ENCODE data around the gene CDX2. TPM values are rescaled to one million over a fixed set of nuclear protein-coding genes. Genes with fewer than 3 reads are reported as not detected.

The CDX2 gene
- total and polyA plus RNA-seq, 10 of the 15 experiments (the other 5 are each of a cell fraction or from before 2014, with no cell fraction given) = 0.15 TPM; not detected in 9

- ChIA-PET SMC1A (ENCODE audit: uncharacterized antibody, unreplicated experiment) (interaction anchor here (1.6 to 2.2 kb wide), 2 partner anchors 12 to 113 kb away, joined by 3 to 8 read pairs; no protein-coding TSS in a partner anchor), RAD21 (ENCODE audit: unreplicated experiment) (interaction anchor here (1.3 kb wide), 1 partner anchor 11 kb away, joined by 6 read pairs; no protein-coding TSS in a partner anchor)
- WGBS (ENCODE audit: insufficient coverage, insufficient replicate concordance, low lambda C conversion rate, missing lambda C conversion rate) = 72% methylated on average over 1 of the region's 1 CpG
These were observed 26.1 kb downstream of the CDX2 start for GRCh38 chr13:27942972-27943371.

More at GRCh38 chr13:27942972-27943371, 26.1 kb downstream of the CDX2 start:
- no peak for ATAC-seq
- in situ Hi-C loops (cut with MboI) = no loop called here
- no peak for DNase-seq (ENCODE audit: low read depth, low spot score)
- ChIA-PET CTCF (interaction anchor here (0.7 to 3.5 kb wide), 5 partner anchors 11 to 680 kb away, joined by 3 to 16 read pairs (median 5); no protein-coding TSS in a partner anchor), POLR2A (interaction anchor here (0.5 kb wide), 1 partner anchor 195 kb away, joined by 4 read pairs; no protein-coding TSS in a partner anchor)
- Histone ChIP-seq H3K27ac (ENCODE audit: control insufficient read depth, insufficient read depth) (no peak overlapping the region), H4K20me1 (ENCODE audit: control insufficient read depth, insufficient read depth) (no peaks in the 10 kb centered on the region), H3K9me3 (replicated peaks; ENCODE audit: control insufficient read depth, insufficient read depth, low read length) (no peaks in the 10 kb centered on the region; the same call in 1 of the 3 replicates), H3K4me2 (ENCODE audit: control insufficient read depth, insufficient read depth) (no peak overlapping the region), H3K27me3 (replicated peaks in 1 of 2; ENCODE audit: control insufficient read depth in 2 of 2, insufficient read depth in 2 of 2, low read length in 1 of 2) (no peaks in the 10 kb centered on the region), H3K4me1 (ENCODE audit: control insufficient read depth, insufficient read depth, low read length) (no peaks in the 10 kb centered on the region), H3K9ac (ENCODE audit: control insufficient read depth, insufficient read depth, low read length) (no peak overlapping the region), H3K4me3 (no peak overlapping the region), H2AFZ (ENCODE audit: control insufficient read depth, low read depth, low read length) (no peak overlapping the region), H3K36me3 (ENCODE audit: control insufficient read depth in 2 of 2, insufficient read depth in 2 of 2, low read length in 1 of 2) (no peaks in the 10 kb centered on the region), H3K79me2 (ENCODE audit: control insufficient read depth, insufficient read depth, low read length) (no peaks in the 10 kb centered on the region)
- intact Hi-C loops (cut with micrococcal nuclease; ENCODE audit: unreplicated experiment) = no loop called here
- no peak for FAIRE-seq
- TF ChIP-seq, protein P1, sequence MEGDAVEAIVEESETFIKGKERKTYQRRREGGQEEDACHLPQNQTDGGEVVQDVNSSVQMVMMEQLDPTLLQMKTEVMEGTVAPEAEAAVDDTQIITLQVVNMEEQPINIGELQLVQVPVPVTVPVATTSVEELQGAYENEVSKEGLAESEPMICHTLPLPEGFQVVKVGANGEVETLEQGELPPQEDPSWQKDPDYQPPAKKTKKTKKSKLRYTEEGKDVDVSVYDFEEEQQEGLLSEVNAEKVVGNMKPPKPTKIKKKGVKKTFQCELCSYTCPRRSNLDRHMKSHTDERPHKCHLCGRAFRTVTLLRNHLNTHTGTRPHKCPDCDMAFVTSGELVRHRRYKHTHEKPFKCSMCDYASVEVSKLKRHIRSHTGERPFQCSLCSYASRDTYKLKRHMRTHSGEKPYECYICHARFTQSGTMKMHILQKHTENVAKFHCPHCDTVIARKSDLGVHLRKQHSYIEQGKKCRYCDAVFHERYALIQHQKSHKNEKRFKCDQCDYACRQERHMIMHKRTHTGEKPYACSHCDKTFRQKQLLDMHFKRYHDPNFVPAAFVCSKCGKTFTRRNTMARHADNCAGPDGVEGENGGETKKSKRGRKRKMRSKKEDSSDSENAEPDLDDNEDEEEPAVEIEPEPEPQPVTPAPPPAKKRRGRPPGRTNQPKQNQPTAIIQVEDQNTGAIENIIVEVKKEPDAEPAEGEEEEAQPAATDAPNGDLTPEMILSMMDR (IDR thresholded peaks at IDR 0.05 in 2 of 3, conservative IDR thresholded peaks at IDR 0.05 in 1 of 3; ENCODE audit: control insufficient read depth in 2 of 3, extremely low read depth in 1 of 3, insufficient read depth in 1 of 3, low read depth in 3 of 3, low read length in 3 of 3) = no peak
- TF ChIP-seq SMAD5 (IDR thresholded peaks at IDR 0.05; ENCODE audit: low read depth) = no peak
- TF ChIP-seq RELA (IDR thresholded peaks at IDR 0.05; ENCODE audit: borderline replicate concordance, partially characterized antibody) = no peak
- TF ChIP-seq SMARCA5 (IDR thresholded peaks at IDR 0.05) = no peak
- no TSS peak for BruUV-seq (replicated peaks)

Data from GM12878 (cell line).